AG10803 (cell line): ENCODE results near the gene ATXN7L2.
A peak's percentile ranks its signal among the peaks of the same experiment; 100 is the strongest.

ENCODE experiments used
- DNase-seq: peaks from one replicate; pipeline ENCODE4 v3.0.0; 2010; ENCODE audit warnings: low read depth
- H3K4me3 ChIP-seq: 2 replicates; pipeline ENCODE4 v1.5.1; 2011; ENCODE audit warnings: mild to moderate bottlenecking, low read length, control low read depth
- CTCF ChIP-seq: conservative IDR thresholded peaks from 2 replicates; pipeline ENCODE4 v1.5.1; 2011; ENCODE audit warnings: mild to moderate bottlenecking, low read length, control low read depth, inconsistent platforms

The ATXN7L2 gene

GRCh38 chr1:109502364-109502851 lies 18.7 kb downstream of the ATXN7L2 start:
- no peak for TF ChIP-seq CTCF
- DNase-seq: no peak
- no peak overlapping the region for H3K4me3 ChIP-seq

- DNase-seq: no peak
- TF ChIP-seq CTCF: no peak
- H3K4me3 ChIP-seq: no peak overlapping the region
Measured at GRCh38 chr1:109503935-109504334, 20.2 kb downstream of the ATXN7L2 start.

GRCh38 chr1:109504974-109505373 lies 21.3 kb downstream of the ATXN7L2 start:
- no peak for DNase-seq
- no peak overlapping the region for H3K4me3 ChIP-seq
- TF ChIP-seq CTCF: no peak

- no peak overlapping the region for H3K4me3 ChIP-seq
- DNase-seq: no peak
- no peak for TF ChIP-seq CTCF
Measured at GRCh38 chr1:109508001-109508872, 24.5 kb downstream of the ATXN7L2 start.

- H3K4me3 ChIP-seq: peak overlapping the region; percentile 40; the same call in 1 of the 2 replicates
- TF ChIP-seq CTCF: no peak
- no peak for DNase-seq
Measured at GRCh38 chr1:109508873-109509175, 25.1 kb downstream of the ATXN7L2 start.

- peak; percentile 27 for DNase-seq
- H3K4me3 ChIP-seq: peak within 1 kb of the TSS; percentile 71
- TF ChIP-seq CTCF: no peak
Measured at GRCh38 chr1:109509176-109510134, 25.8 kb downstream of the ATXN7L2 start, which contains the start of gene AMIGO1. Gene AMIGO1 (minus strand): TSS chr1:109509727. CDS start chr1:109508912, 815 bp downstream.
